GM19324 (cell line): ENCODE data around the gene LDHD.
"Not testable (repeated sequence)": the region's sequence is repeated elsewhere in the genome, so short reads cannot be mapped to it uniquely, and the experiment has no call there.

Experiments
- ATAC-seq: cut with Tn5 transposase; IDR thresholded peaks from one replicate; pipeline ENCODE4 v1.9.1; 2021; ENCODE audit warnings: mild to moderate bottlenecking, moderate library complexity; ENCODE audit not compliant: unreplicated experiment, low FRiP score

Gene LDHD

DNA sequence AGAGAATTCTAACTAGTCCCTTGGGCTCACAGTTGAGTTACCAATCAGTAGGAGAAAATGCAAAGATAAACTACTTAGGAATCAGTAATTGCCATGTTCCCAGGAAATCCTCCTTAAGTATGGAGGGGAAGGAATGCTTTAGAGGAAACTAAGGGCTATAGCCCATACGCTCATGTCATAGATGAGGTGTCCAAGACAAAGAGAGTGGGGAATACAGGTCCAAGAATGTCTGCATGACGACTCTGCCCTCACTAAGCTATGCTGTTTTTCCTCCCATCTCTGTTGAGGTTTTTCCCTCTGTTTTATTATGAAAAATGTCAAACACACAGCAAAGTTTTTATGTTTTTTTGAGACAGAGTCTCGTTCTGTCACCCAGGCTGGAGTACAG, 16.0 kb downstream of the LDHD start:
- no peak for ATAC-seq

DNA sequence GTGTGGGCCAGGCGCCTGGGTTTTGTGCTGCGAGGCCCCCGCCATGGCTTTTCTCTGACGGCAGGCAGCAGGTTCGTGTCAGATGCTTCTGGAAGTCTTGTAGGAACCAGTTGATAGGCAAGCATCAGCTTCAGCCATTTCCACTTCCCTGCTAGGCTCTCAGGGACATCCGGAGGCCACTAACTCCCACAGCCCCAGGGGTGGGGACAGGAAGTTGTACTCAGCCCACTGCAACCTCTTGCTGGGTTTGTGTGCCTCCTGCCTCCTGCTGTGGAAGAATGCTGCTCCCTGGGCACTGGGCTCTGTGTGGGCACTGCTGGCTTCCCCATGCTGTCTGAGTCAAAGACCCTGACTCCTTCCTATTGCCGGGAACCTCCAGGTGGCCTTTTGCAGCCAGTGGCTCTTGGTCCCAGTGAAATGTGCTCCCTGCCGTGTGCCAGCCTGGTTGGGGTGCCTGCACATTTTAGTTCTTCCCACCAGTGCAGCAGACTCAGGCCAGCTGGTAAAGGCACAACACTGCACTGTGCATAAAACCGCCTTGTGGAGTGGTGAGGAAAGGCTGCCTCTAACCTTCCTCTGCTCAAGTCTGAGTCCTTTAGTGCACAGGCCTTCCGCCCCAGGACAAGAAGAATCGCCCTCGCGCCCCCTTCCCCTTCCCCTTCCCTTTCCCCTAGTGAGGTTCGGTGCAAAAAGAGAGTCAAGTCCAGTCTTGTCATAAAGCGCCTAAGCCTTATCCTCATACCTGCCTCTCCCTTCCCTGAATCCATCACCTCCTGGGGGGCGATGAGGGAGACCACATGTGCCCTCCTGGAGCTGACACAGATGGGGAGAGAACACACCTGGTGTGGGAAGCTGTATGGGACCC, 16.6 kb downstream of the LDHD start:
- ATAC-seq, result no peak

DNA sequence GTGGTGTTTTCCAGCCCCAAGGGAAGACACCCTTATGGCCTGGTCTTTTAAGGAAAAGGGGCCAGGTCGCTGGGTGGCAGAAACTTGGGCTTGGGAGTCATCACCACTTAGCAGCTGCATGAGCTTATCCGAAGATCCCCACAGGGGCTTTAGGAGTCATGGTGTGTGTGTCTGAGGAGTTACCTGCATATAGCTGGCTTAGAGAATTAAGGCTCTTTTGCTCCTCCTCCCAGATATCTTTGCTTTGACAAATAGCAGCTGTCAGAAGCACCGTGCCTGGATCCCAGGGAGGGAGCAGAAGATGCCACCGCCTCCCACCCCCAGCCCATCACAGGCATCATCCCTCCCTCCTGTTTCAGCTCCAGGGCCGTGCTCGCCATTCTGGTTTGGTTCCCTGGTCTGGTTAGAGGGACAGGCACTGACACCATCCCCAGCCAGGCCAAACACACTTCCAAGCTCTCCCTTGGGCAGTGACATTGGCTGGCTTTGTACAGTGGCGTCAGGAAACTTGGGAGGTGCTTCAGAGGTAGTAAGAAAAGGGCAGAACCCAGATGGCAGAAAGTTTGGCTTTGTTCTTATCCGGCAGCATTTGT, 17.4 kb downstream of the LDHD start:
- ATAC-seq, result no peak

DNA sequence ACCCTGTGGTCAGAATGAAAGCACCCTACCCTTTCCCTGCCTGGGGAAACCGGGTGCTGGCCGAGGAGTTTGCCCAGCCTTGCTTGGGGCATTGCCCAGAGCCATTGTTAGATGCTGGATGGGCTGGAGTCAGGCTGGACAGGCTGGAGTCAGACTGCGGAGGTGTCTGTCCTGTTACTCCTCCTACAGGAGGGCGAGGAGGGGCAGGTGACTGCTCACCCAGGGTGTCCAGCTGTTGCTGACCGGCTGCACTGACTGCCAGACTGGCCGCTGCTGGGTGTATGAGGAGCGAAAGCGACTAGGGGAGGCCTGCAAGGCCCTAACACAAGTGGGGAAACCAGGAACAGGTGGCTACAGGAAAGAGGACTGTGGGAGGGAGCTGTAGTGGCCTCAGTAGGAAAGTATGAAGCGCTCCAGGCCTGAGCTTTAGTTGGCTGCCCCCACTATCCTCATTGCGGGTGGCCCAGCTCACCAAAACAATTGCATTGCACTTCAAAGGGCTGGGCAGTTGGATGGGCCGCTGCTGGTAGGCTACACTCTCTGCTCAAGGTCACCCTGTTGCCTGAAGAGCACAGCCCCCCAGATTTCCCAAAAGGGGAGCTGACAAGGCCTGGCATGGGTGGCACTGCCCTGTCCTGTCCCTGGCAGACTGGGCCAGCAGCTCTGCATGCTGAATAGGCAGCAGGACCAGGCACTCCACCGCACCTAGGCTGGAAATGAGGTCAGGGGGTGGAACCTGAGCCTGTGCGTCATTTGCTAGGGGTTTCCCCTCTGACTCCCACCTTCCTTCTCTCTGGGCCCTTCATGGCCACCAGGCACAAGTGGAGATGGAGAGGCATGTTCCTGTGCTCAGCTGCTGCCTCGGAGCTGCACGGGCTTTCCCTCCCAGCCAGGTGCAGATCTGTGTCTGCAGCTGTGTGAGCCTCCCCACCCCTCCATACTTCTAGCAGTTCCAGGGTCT, 18.4 kb downstream of the LDHD start:
- ATAC-seq, result no peak

DNA sequence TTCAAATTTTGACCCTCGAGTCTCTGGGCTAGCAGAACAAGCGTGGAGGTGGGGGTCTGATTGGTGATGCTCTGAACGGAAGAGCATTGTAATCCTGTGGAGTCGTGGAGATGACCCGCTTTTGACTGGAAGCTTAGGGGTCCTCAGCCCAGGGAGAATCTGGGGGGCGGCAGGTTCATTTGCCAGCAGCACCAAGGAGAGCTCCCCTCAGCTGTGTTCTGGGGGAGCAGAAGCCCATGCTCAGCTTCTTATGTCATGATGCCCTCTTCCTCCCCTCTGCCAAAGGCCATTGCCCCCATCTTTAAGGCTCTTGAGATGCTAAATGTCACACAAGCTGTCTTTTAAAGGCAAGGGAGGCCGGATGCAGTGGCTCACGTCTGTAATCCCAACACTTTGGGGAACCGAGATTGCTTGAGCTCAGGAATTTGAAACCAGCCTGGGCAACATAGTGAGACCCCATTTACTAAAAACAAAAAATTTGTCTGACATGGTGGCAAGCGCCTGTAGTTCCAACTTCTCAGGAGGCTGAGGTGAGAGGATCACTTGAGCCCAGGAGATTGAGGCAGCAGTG, 19.3 kb downstream of the LDHD start:
- ATAC-seq, result no peak

DNA sequence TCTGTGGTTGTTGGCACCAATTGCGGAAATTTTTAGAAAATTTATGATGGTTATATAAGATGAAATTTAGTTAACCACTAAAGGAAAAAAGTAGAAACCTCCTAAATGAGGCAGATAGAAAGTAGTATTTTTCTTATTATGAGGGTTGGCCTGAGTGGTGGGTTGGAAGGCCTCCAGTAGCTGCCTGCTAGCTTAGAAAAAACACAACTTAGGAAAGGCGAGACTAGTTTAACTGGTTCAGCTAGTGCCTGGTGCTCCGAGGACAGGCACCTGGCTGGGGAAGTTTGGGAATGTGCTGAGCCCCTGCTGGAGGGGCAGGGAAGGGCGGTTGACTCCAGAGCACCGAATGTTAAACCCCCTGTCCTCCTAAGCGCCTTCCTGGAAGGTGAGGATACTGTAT, 19.9 kb downstream of the LDHD start:
- ATAC-seq, result no peak

DNA sequence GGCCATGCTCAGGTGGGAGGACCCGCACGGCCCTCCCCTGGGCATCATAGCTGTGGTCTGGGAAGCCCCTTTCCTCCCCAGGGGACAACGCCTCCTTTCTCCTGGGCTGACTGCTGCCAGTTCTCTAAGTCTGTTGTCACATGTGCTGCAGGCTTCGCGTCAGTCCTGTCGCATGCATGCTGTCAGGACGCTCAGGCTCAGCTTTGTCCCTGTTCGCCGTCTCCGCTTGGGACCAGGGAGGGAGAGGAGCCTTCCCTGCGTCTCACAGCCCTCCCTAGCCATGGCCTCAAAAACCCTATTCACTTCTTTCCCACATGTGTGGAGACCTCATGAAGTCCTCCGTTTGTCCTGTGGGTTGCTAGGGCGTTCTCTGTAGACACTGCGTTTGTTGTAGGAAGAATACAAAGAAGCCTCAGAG, 21.4 kb downstream of the LDHD start:
- no peak for ATAC-seq

DNA sequence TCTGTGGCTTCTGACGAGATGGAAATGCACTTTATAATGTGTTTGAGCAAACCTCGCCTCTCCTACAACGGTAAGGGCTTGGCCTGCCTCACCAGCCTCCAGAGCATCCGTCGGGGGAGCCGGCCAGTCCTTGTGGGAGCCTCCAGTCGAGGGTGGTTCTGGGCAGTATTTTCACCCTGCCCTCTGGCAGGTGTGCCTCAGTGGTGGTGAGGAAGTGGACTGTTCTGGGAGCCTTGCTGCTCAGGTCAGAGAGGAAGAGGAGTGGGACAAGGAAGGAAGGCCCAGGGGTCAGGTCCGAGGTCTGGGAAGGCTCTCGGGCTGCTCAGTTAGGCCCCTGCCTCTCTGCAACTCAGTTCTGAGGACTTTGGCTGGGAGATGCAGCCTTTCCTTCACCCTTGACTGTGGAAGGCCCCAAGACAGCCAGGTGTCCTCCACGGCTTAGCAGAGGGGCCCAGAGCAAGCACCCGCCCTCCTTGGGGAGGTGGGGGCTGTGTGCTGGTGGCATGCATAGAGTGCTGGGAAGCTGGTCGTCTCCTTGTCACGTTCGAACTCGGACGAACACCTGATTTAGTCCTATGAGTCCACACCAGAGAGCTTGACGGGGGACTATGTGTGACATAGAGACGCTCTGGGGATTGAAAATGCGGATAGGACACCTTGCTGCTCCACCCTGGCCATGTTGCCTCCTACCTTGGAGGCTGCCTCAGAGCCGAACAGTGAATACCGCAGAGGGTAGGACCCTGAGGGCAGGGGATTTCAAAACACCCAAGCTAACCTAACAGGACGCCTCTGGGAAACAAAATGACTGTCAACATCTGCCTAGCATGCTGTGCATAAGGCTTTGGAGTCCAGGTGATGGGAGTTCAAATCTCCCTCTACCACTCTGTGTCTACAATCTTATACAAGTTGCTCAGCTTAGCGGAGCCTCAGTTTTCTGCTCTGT, 22.7 kb downstream of the LDHD start:
- ATAC-seq, result no peak

DNA sequence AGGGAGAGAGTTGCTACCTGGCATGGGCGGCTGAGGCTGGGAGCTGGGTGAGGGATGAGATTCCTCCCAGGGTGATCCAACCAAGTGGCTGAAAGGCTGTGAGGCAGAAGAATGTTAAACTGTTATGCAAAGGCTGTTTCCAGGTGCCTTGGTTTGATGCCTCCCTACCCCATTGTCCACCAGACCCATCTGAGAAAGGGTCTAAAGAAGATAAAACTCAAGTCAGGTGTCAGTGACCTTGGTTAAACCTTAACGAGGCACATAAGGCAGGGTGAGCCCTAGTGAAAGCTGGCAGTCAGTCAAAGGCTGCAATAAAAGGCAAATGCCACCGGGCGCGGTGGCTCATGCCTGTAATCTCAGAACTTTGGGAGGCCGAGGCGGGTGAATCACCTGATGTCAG, 23.8 kb downstream of the LDHD start:
- no peak for ATAC-seq

DNA sequence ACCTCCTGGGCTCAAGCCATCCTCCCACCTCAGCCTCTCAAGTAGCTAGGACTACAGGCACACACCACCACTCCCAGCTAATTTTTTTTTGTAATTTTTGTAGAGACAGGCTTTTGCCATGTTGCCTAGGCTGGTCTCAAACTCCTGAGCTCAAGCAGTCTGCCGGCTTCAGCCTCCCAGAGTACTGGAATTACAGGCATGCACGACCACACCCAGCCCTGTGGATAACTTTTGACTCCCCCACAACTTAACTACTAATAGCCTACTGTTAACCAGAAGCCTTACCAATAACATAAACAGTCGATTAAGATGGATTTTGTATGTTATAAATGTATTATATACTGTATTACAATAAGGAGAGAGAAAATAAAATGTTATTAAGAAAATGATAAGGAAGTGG, 25.0 kb downstream of the LDHD start:
- not testable (repeated sequence) for ATAC-seq

DNA sequence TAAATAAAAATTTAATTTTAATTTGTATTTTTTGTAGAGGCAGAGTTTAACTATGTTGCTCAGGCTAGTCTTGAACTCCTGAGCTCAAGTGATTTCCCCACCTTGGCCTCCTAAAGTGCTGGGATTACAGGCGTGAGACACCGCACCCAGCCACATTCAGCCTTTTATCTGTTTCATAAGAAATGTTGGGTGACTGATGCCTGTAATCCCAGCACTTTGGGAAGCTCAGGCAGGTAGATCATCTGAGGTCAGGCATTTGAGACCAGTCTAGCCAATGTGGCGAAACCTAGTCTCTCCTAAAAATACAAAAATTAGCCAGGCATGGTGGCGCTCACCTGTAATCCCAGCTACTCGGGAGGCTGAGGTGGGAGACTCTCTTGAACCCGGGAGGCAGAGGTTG, 25.7 kb downstream of the LDHD start:
- ATAC-seq, result not testable (repeated sequence)

DNA sequence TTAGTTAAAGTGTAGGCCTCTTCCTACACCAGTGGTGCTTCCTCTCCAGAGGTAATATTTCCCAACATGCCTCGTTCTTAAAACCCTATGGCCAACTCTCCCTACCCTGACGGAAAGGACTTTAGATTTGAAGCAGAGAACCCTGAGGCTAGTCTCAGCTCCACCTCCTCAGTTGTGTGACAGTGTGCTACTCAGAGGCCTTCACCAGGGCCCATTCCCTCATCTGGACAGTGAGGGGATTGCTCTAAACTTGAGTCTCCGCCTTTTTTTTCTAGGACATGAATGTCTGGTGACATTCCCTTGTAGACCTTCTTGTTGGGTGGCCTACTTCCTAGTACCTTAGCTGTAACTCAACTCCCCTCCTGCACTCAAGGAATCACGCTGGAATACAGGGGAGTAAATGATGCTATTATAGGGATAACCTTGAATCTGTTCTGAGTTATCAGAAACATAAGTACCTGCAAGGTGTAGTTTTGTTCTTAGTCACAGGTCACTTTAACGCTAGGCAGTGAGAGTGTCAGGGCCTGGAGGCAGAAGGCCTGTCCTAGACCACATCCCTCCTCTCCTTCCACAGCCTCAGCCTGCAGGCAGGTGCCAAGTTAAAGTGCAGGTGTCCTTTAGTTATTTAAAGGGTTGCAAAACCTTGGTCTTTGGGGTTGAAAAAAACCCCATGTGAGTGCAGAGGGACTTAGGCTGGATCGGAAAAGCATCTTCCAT, 26.9 kb downstream of the LDHD start:
- no peak for ATAC-seq

DNA sequence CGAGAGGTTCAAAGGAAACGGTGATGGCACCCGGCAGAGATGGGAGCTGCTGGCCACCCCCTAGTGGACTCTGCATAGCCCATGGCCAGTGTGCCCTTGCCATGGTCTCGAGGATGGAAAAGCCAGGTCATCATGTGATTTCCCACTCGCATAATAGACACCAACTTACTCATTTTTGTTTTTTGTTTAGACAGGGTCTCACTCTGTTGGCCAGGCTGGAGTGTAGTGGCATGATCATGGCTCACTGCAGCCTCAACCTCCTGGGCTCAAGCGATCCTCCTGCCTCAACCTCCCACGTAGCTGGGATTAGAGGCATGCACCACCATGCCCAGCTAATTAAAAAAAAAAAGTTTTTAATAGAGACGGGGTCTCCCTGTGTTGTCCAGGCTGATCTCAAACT, 27.6 kb downstream of the LDHD start:
- no peak for ATAC-seq

DNA sequence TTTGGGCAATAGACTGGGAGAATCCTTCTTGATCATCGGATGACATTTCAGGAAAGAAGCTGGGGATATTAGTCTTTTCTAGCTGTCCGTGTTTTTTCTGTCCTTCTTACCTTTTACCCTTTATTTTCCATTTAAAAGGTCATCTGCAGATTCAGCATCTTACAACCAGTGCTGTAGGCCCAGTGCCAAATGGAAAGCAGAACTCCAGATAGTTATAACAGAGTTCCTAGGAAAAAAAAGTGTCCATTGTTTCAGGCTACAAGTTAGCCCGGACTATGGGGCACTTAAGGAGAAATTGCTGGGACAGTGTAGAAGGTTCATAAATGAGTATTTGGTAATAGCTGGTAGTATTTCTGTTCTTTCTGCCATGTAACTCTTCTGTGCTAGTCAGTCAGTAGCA, 28.4 kb downstream of the LDHD start:
- no peak for ATAC-seq

DNA sequence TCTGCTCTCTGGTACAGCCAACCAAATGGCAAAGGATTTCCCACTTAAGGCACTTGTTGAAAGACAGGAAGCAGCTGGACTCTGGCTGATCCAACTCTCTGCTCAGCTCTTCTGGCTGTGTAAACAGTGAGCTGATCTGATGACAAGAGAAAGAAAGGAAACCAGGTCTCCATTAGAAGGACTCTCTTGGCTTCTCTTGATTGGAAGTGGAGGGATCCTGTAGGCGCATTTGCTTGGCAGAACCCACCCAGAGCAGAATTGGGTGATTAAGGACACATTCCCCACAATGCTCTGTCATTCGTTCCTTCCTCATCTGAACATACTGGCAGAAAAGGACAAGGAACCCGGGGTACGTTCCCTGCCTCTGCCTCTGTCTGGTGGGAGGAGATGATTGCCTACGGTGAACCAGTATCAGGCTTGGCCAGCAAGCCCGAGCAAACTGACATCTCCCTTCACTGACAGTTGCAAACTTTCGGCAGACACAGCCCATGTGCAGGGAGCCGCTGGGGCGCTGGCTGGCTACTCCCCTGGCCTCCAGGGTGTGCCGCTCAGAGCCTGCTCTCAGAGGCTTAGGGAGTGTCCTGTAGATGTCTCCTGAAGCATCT, 29.1 kb downstream of the LDHD start:
- no peak for ATAC-seq

DNA sequence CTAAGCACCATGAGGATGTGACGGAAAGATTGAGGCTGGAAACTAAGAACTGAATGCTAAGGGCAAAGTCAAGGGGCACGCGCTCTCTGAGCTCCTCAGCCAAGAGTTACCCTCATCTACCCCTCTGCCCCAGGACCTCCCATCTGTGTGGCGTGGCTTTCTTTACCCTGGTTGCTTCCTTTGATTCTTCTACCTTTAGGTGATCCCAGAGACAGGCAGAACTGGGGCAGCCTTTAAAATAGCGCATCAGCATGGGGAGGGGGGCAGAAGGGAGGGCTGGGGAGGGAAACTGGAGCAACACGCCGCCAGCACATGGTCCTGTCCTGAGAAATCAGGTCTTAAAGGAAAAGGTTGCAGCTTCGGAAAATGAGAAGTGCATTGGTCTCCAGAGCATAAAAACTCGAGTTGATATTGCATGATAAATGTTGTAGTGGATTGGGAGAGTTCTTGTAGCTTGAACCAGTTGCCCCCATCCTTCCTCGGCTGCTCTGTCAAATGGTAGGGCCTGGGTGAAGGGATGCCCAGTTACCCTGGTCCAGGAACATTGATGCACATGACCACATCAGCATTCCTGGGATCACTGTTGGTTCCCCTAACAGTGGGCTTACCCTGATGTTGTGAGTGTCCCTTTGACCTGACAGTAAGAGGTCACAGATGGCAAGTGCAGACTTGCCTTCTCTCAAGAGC, 29.7 kb downstream of the LDHD start:
- ATAC-seq, result no peak

DNA sequence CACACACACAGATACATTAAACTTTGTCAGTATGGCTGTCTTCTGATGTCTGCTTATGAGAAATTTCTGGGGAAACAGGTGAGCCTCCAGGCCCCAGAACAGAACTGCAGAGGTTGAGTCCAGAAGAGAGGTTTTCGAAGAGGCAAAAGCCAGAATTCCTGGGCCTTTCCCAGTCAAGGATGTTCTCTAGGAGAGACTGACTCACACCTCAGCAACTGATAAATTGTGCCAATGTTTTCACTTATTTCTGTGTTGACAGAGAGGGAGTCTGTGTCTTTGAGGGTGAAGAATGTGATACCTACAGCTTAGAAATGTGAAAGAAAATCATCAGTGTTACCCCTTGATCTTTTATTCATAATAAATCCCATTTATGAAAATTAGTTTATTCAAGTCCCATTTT, 30.3 kb downstream of the LDHD start:
- ATAC-seq, result no peak

DNA sequence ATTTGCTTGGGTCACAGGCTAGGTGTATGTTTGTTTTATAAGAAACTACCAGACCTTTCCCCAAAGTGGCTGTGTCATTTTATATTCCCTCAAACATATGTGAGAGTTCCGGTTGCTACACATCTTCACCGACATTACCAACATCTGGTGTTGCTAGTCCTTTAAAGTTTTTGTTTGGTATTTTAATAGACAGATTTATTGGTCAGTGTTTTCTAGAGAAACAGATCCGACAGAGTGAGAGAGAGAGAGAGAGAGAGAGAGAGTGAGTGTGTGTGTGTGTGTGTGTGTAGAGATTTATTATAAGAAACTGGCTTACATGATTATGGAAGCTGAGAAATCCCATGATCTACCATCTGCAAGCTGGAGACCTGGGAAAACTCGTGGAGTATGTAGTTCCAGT, 31.0 kb downstream of the LDHD start:
- ATAC-seq, result no peak
